ENCODE measurements around the gene LNX1.
"Not testable (repeated sequence)": the region's sequence is repeated elsewhere in the genome, so short reads cannot be mapped to it uniquely, and the experiment has no call there.

The LNX1 gene

GRCh38 chr4:53490161-53490956, 100.9 kb downstream of the LNX1 start:
- DNase-seq = no peak

DNA sequence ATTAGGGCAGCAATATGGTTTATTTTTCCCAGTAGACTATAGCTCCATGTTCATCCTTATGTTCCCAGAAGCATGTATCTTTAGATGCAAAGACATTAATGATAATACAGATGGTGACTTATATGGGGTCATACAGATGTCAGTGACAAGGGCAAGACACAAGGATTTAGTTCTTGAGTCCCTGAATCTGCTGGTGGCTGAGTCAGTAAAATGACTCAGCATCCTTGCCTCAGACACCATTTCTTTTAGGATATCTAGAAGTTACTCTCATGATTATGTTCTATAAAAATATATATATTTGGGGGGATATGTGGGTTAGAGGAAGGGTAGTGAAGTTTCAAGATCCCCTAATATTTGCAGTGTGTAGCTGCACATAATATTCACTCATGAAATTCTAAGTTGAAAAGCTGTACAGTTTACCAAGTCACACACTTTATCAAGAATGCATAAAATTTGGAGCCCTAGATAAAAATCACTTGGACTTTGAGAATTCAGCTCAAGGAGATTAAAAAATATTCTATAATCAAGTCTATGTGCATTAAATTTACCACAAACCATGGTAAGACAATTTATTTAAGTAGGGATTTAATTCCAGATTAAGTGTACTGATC, 101.9 kb downstream of the LNX1 start:
- DNase-seq = no peak

- no peak for DNase-seq
Measured at GRCh38 chr4:53487766-53488165, 103.5 kb downstream of the LNX1 start.

GRCh38 chr4:53485658-53486040, 105.6 kb downstream of the LNX1 start:
- DNase-seq = no peak

DNA sequence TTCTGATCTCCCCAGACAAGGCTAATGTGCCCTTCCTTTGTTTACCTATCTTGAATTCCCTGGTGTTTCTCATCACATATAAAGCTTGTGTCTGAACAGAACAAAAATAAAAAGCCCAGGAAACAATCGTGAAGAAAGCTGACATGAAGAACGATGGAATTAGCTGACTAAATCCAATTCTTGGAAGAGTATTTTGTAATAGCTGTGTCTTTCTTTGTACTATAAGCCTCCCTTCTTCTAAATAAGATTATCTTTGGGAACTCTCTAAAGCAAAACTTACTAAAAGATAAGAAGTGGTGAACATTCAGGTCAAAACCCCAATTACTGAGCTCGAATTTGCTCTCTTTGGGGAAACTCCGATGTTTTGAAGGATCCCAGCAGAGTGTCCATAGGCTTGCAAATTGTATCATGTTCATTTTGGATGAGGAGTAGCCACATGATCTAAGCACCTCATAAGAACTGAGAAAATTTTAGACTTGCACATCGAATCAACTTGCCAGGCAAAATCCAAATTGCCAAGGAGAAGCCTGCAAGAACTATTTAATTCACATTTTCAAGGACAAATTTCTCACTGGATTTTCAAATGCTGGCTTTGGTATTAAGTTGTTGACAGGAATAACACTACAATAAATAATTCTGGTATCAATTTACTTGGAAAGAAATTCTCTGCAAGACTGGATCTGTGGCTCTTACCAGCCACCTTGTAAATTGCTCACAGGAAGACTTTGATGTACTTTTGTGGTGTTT, 106.2 kb downstream of the LNX1 start:
- DNase-seq = no peak

DNA sequence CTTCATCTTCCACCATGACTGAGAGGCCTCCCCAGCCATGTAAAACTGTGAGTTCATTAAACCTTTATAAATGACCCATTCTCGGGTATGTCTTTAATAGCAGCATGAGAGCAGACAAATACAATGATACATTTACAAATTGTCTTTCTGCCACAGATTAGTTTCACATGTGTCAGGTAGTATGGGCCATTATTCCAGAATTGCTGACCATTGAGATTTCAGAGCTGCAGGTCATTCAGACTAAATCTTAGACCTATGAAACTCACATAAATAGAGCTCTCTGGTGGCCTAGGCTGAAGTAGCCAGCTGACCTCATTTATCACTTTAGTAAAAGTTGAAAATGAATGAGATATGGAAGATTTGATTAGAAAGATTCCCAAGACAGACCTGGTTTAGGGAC, 108.0 kb downstream of the LNX1 start:
- no peak for DNase-seq

- DNase-seq = no peak
Measured at GRCh38 chr4:53481586-53481985, 109.7 kb downstream of the LNX1 start.

- no peak for DNase-seq
Measured at GRCh38 chr4:53480909-53481308, 110.4 kb downstream of the LNX1 start.

- DNase-seq = no peak
Measured at GRCh38 chr4:53479736-53480525, 111.4 kb downstream of the LNX1 start.

- no peak for DNase-seq
Measured at GRCh38 chr4:53478671-53479456, 112.4 kb downstream of the LNX1 start.

DNA sequence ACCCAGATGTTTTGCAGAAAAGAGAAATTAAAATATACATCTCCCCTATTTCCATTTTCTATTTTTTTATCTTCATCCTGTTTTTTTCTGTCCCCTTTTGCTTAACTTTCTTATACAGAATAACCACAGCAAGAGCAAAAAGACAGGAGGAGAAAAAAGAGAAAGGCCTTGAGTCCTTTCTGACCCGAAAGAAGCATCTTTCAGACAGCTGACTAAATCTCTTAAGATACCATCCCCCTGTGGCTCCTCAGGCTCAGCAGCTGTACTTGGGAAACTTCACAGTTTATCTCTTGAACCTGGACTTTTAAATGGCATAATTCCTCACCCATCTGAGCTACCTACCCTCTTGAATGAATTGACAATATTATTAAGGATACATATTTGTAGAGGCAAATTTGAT, 113.7 kb downstream of the LNX1 start:
- DNase-seq = no peak

DNA sequence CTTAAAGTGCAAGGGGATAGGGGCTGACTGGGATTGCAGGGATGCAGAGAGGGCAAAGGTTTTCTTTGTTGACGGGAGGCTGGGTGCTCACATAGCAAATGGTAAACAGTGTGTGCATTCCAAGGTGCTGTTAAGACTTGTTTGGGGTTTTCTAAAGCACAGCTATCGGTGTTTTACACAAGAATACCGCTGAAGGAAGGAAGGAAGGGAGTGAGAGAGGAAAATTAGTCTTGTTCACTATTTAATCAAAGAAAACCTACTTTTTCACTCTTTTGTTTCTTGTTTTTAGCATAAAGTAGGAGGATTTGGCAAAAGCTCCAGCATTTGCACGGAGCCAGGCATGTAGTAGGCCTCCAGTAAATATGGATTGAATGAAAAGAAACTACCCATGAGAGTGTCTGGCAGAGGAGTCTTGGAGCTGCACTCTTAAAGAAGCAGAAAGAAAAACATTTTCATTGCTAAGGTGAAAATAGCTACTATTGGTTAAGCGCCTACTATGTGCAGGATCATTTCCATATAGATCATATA, 114.2 kb downstream of the LNX1 start:
- no peak for DNase-seq

- no peak for DNase-seq
Measured at GRCh38 chr4:53476232-53477037, 114.9 kb downstream of the LNX1 start.

- not testable (repeated sequence) for DNase-seq
Measured at GRCh38 chr4:53466576-53466975, 124.7 kb downstream of the LNX1 start.

DNA sequence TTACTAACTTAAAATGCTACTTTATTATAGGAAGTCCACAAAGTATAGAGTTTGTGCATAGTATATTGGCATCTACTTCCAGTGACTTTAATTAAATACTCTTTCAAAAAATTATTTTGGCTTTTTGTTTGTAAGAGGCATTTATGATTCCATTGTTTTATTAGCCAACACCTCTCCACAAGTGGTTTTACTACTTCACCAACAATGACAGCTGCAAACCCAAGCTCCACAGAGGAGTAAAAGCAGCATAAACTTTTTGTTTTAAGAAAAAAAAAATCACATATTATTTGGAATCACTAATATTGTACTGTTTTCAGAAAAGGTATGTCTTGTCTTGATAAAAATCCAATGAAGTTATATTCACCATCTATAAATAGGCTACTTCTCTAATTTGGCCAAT, 125.4 kb downstream of the LNX1 start:
- DNase-seq = no peak

- no peak for DNase-seq
Measured at GRCh38 chr4:53465281-53465680, 126.0 kb downstream of the LNX1 start.

DNA sequence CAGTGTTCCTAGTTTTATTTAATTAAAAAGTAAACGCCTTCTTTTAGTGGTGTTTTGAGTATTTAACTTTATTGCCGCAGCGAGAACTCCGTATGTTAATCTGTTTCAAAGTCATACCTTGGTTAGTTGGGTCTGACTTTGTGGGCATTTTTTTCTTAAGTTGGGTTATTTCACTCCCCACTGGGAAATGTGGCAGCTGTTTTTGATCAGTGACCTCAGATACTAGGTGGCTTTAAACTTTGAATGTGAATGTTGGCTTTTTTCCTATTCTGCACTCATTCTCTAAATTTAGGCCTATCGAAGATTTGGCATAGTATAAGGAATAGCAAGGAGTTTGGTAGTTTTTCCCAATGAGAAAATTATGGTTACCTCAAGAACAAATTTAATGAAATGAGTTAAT, 127.9 kb downstream of the LNX1 start:
- DNase-seq = no peak

DNA sequence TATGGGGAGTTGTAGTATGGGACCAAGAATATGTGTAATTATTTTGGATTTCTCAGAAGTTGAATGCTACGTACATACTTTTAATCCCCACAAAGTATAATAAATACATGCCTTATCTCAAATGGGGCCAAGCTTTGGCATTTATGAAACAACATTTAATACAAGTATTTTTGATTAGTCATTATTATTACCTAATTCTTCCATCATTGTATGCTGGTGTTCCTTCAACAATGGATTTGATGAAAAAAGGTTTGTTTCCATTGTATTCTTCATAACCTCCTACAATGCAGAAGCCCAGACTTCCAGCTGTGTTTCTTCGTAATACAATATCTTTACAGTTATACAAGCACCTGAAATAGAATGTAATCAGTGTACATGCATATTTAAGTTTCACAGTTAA, 130.0 kb downstream of the LNX1 start:
- DNase-seq = no peak

DNA sequence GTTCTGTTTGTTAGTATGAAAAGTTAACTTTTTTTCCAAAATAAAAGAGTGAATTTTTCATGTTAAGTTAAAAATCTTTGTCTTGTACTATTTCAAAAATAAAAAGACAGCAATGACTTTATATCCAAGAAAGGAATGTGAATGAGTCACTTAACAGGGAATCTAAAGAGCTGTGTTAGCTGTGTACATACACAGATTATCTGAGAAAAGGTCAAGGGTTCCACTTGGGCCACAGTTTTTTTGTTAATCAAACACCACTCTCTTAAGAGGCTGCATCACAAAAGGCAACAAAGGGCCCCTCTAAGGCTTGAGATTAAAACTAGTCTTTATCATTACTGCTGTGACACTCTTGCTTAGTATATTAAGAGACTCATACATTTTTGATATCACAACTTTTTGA, 131.7 kb downstream of the LNX1 start:
- no peak for DNase-seq

GRCh38 chr4:53456178-53456577, 135.1 kb downstream of the LNX1 start:
- no peak for DNase-seq

DNA sequence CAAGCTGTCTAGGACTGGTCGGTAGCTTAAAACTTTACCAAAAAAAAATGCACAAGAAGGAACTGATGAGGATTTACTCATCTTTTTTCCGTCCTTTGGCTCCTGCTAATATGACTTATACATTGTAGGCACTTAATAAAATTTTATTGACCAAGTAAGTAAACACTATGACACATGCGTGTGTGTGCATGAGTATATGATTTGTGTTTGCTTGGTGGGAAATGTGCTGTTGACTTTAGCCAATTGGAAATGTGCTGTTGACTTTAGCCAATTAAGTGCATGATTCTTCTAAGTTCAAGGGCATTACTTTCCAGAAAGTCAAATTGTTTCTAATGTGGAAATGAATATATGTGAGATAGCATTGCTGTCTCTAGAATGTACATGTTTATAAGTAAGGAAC, 135.5 kb downstream of the LNX1 start:
- no peak for DNase-seq

Data from activated effector memory CD4-positive, alpha-beta T cell treated with anti-CD3 and anti-CD28 coated beads, Interleukin-2, amount 50 U/mL, for 16 hours (primary cell).